HG03064 (cell line): ENCODE data around the gene CABP7.

ENCODE experiments used
- ATAC-seq: cut with Tn5 transposase; IDR thresholded peaks from one replicate; pipeline ENCODE4 v1.9.1; 2021; ENCODE audit warnings: low read depth; ENCODE audit not compliant: unreplicated experiment

CABP7 gene

DNA sequence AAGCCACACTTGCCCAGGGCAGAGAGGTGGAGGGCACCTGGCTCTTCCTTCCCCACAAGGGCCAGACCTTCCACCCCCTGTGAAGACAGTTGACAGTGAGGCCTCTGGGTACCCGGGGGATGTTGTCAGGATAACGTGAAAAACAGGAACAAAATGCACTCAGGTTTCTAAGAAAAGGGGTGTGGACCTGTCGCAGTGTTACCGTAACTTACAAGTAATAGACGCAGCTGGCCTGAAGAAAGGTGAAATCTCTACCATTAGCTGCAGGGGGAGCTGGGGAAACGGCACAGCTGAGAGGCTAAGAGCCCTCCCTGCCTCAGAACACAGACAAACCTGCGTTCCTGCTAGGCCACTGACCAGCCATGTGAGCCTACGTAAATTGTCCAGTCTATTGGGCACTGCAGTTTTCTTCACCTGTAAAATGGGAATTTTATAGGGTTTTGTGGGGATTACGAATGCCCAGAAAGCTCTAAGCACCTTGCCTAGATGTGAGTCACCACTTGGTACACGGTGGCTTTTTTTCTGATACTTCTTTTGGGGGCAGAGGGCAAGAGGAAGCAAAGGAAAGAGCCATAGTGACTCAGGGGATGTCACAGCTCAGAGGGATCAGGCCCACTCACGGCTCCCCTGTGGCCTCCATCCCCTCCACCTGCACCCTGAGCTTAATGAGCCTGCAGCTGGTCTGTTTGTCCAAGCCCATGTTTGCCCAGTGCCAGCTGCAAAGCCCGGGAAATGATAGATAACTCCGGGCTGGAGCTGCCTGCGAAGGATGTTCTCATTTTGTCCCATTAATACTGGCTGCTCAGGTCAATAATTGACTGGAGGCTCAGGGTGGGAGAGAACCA is 18.4 kb upstream of the CABP7 start:
- ATAC-seq = no peak

DNA sequence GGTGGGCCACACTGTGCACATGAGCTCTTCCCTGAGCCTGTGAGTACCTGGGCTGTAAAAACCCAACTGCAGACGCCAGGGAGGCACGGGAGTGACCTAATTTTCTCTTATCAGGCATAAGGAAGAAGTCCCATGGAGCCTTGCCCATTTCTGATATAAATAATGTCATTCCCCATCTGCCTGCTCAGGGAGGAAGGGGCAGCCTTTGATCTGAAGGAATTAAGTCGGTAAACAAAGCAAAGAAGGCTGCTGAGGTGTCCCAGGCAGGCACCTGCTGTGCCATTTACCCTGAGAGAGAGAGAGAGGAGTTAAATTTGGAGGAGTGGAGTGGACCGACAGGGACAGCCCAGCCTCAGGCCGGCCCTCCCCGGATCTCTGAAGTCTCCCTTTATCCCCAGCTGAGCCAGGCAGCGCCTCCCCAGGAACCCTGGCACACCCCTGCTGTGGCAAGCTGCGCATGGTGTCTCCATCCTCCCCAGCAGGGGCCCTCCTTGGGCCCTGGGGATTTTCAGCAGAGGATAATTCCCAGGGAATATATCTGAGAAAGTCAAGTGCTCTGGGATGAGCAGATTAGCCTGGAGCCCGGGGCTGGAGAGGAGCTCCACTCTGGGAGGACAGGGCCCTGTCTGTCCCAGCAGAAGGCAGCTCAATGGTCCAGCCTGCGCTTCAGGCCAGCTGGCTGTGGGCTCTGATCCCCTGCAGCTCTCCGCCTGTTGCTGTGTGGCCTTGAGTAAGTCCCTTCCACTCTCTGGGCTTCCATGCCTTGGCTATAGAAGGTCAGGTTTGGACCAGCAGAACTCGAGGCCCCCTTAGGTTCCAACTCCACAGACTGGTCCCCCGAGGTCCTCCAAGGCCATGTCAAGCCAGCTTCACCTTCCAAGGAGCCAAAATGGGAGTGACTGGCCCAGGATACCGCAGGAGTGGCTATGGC is 17.5 kb upstream of the CABP7 start:
- no peak for ATAC-seq

DNA sequence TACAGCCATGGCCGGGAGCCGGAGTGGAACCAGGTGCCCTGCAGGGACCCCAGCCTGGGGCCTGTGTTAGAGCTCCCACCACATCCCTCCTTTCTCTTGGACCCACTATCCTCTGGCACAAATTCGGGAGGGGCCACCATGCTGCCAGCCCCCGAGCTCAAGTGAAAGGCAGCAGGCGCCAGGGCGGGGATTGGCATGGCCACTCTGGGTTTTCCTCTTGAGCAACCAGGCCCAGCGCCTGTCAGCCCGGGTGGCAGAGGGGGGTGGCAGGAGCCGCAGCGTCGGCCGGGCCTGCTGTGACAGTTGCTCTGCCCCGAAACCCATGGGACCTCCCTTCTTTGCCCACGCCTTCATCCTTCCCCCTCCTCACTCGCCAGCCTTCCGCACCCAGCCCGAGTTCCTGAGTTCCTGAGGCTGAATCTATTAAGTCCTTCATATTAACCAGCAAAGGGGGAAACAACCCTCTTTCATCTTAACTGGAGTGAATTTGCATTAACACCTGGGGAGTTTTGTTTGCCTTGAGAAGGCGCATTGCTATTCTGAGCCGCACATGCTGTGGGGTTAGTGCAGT is 16.8 kb upstream of the CABP7 start:
- ATAC-seq = no peak

DNA sequence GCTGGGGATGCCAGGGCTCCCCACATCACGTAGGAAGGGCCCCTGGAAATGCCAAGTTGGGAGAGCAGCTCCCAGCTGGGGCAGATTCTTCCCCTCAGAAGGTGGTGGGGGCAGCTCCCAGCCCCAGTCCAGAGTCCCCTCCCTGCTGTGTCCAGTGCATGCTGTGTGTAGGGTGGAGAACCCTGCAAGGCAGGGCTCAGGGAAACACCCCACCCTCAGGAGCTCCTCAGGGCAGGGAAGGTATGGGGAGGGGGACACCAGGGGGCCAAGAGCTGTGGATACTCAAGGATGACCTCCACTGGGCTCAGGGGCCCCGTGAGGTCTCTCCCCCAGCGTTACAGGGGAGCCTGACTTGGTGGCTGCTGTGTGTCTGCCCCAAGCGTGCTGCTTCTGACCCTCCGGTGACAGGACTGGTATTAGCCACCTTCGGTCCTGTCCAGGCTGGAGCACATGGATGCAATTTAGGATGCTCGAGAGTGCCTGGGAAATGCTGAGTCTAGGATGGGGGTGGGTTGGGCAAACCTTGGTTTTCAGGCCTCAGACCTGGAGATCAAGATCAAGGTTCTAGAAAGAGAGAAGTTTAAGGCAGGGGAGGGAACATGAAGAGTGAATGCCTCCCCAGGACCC is 16.1 kb upstream of the CABP7 start:
- no peak for ATAC-seq

DNA sequence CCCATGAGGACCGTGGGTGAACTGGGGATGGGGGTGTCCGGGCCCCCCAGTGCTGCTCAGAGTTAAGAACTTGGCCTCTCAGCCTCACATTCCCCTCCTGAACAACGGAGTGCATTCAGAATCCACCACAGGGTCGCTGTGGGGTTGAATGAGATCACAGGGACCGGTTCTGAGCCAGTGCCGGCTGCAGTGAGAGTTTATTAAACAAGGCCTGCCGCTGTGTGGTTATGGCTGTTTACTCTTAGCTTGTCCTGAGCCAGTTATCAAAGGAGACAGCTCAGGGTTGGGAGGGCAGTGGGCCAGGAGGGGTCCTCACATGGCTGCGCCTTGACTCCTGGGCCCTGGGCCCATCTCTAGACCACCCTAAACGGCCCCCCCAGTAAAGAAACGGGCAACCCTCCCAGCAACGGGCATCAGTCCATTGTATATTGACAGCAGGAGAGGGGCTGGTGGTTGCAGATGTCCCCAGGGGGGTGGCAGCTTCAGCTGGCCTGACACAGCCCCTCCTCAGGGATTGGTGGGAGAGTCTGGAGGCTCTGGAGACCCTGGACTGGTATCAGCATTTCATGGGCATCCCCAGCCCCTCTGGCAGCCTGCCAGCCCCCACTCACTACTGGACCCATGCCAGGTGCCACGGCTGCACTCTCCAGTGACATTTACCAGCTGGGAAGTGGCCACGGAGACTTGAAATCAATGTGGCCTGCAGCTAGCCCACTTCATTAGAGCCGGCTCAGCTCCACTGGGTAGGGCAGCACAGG is 15.1 kb upstream of the CABP7 start:
- no peak for ATAC-seq

DNA sequence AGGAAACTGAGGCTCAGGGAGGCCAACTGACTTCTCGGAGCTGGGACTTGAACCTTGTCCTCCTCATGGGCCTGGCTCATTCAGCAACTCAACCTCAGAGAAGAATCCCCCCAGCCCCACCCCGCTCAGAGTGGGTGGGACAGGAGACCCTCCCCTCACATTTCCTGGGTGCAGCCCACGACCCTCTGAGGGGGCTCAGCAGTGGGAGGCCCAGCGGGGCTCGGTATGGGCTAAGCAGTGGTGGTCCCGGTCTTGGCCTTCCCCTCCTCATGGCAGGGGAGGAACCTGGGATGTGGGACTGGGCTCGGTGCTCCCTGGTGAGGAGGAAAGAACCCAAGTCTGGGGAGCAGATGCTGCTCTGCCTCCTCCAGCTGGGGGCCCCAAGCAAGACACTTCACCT is 14.2 kb upstream of the CABP7 start:
- ATAC-seq = no peak

DNA sequence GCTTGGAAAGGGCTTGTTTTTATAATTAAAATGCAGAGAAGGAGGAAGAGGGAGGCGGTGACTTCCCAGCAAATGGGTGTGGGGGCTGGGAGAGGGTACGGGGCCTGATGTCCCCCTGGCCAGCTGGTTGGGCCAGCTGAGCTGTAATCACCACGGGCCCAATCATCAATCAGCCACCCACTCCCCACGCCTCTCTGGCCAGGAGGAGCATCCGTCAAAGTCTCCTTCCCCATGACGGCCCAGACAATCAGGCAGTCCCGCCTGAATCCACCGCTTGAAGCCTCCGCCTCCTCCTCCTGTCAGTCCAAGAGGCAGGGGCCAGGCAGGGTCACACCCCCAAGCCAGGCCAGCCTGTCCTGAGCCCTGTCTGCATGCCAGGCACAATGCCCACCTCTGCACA is 13.3 kb upstream of the CABP7 start:
- no peak for ATAC-seq

DNA sequence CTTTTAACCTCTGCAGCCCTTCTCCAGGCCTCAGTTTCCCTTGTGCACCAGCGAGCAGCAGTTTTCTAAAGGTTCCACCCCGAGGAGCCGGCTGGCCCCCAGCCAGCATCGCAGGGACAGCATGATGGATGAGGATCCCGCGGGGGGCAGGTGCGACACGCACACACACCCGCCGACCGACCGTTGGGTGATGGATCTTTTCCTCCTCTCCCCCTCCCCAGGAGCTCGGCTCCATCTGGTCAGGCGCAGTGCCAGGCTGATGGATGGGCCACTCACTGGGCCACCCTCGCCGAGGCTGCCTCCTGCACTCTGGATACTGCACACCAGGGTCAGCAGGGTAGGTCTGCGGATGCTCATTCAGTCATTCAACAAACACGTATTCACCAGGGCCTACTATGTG is 12.8 kb upstream of the CABP7 start:
- no peak for ATAC-seq

DNA sequence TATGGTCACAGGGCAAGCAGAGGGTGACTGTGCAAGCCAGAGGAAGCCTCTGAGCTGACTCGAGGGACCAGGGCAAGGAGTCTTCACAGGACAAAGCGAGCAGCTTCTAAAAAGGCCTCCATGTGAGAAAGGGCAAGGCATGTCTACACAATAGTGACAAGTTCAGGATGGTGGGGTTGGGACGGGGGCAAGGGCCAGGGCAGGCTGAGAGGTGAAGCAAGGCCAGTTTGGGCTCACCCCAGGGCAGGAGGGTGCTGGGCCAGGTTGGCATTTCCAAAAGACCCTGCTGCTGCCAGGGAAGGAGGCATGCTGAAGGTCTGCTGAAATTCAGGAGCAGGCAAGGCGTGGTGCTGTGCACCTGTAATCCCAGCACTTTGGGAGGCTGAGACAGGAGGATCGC is 12.3 kb upstream of the CABP7 start:
- ATAC-seq = no peak

DNA sequence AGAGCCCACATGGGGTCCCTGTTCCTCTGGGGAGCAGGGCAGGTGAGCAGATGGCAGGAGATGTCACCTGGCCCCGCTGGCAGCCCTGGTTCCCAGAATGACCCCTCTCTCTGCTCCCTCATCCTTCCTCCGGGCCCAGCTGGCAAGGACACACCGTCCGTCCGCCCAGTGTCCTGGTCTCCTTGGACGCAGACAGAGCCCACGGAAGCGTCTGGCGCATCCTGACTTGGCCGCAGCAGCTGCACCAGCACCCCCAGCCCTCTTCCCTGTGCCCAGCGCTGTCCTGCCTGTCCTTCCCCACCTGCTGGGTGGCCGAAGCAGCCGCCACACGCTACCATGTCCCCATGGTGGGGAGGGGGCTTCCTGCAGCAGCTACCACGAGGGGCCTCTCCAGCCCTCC is 9.6 kb upstream of the CABP7 start:
- ATAC-seq = no peak

DNA sequence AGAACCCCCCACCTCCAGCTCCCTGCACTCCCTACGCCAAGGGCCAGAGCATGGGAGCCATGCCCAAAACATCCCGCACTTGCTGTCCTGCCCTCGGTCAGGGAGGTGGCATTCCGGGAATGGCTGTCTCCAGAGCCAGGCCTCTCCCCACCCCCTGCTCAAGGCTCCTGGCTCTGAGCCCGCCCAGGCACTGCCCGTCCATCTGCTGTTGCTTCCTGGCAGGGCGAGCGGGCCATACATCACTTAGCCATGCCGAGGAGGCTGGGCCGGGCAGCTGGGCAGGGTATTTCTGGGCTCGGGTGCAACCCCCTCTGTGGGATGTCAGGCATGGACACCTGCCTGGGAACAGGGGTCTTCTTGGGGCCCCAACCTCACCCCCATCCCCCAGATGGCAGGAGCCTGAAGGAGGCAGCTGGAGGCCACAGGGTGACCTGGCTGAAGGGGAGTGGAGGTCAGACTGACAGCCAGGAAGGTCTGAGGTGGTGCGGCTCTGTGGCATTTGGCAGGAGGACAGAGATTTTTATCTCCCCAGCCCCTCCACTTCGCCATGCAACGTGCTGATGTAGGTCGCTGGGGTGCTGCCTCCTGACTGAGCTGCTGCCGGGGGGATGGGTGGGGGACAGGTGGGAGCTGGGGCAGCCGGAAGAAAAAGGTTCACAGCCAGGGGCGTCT is 8.7 kb upstream of the CABP7 start:
- no peak for ATAC-seq

DNA sequence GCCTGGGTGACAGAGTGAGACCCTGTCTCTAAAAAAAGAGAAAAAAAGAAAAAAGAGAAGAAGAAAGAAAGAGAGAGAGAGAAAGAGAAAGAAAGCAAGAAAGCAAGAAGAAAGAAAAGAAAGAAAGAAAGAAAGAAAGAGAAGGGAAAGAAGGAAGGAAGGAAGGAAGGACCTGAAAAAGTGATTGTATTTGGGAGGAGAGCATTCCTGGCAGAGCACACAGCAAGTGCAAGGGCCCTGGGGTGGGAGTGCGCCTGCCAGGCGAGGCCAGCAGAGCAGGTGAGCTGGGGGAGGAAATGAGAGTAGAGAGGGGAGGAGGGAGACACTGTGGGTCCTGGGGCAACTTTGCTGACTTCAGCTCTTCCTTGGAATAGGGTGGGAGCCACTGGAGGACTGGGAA is 7.7 kb upstream of the CABP7 start:
- no peak for ATAC-seq

DNA sequence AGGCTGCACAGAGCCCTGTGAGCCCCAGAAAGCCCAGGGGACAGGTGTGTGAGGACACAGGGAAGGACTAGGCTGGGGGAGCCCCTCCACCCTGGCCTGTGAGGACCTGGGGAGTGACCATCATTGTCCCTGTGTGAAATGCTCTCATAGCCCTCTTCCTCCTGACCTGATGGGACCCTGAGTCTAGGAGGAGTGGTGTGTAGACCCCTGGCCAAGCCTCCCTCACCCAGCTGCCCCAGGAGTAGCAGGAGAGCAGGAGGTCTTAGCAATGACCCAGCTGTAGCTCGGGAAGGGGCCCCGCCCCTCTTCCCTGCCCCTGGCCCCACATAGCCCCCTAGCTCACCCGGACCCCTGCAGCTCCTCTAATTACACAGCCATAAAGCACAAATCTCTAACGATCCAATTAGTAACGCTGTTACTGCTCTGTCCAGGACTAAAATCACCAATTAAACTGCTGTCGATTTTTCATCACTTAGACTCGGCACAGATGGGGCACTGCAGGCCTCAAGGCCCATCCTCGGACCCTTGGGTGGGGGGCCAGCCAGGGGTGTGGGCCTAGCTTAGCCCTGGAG is 6.6 kb upstream of the CABP7 start:
- no peak for ATAC-seq

DNA sequence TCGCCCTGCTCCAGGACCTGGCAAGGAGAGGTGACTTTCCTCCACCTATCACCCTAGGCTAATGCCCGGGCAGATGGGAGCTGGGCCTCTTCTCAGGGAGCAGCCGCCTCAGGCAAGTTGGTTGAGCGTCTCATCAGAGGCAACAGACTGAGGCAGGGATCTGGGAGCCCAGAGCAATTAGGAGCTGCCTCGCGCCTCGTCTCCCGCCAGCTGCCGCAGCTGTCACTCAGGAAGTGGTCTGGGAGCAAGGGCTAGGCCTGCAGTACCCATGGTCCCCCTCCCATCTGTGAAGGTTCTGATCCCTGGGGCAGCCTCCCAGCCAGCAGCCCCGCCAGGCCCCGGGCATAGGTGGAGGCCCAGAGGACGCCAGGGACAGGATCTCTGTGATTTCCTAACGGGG is 4.6 kb upstream of the CABP7 start:
- ATAC-seq = no peak

DNA sequence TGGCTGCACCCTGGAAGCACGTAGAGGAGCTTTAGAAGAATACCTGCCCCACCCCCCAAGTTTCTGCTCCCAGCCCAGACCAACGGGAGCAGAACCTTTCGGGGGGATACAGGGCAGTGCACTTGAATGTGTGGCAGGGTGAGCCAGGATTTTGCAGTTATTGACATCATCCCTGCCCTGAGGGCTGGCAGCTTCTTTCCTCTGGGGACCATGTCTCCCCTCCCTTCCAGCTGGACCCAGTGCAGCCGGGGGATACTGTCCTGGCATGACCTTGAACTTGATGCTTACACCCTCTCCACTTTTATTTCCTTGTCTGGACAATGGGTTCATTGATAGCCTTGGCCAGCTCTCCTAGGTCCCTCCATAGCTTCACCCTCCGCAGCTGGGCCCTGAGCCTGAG is 4.1 kb upstream of the CABP7 start:
- no peak for ATAC-seq

DNA sequence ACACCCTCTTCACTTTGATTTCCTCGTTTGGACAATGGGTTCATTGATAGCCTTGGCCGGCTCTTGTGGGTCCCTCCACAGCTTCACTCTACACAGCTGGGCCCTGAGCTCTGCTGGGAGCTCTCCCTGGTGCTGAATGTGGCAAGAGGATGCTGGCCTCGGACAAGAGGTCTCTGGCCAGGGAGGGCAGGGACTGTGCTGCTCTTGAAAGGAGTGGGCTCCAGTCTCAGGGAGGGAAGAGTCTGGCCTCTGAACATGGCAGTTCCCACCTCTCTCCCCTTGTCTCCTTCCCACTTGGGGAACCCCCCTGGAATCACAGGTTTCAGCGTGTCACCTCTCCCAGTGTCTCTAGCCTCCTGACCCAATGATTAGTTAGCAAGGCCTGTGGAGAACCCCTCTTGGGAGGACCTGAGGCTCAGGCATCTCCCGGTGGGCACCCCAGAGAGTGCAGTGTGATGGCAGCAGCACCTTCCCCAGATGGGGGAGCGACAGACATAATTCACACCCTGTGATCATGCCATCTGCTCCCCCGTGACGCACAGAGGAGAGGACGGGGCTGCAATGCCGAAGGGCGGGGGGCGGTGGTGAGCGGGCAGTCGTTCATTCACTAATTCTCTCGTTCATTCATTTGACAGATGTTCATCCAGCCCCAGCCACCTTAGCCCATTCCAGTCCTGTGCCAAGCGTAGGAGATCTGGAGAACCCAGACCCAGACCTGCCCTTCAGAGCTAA is 2.8 kb upstream of the CABP7 start:
- no peak for ATAC-seq

DNA sequence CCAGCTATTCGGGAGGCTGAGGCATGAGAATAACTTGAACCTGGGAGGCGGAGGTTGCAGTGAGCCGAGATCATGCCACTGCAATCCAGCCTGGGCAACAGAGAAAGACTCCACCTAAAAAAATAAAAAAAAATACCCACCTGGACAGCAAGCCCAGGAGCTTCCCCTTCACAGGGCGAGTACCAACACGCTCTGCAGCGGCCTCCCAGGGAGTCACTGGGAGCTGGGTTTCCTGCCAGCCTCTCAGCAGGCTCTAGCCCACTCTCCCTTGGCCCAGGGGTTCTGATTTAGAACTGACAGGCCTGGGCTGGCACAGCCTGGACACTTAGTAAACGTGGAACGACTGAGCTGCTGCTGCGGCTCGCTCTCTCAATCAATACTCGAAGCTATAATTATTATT is 2.0 kb upstream of the CABP7 start:
- ATAC-seq = no peak

DNA sequence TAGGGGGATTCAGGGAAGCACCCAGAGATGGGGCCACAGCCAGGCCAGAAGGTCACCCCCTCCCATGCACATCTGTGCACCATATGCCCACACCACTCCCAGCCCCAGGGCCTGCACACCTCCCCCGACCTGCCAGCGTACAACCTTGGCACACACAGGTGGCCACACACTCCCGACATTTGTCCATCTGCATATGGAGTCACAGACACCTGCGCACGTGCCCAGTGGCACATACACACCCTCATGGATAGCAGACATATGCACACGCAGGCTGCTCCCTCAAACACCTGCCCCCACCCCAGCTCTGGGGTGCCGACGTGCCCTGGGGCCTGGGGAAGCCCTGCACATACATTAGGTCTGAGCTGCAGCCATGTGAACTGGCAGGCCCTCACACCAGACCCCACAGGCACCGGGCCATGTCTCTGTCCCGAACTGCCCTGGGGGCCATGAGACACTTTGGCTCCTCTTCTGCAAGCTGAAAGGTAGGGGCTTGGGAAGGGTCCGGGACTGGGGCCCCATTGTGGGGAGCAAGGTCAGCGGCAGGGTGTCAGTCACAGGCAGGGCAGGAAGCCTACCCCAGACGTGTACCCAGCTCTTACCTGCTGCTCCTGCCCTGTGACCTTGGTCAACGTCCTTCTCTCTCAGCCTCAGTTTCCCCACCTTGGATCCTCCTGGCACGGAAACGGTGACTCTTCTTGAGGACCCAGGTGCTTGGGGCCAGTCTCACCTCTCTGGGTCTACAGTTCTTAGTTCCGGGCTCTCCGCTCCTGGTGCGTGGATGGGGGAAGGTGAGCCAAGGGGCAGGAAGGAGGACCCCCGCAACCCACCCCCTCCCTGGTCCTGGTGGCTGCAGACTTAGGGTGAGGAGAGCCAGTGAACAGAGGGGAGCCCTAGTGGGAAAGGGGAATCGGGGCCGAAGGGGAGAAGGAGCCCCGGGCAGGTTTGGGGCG is 579 bp upstream of the CABP7 start:
- no peak for ATAC-seq
